B cell (primary cell): ENCODE measurements around the gene EIF1AD. TPM values are rescaled to one million over a fixed set of nuclear protein-coding genes. Genes with fewer than 3 reads are reported as not detected.

Experiments
- ATAC-seq: fragments of 200-7000 bp; cut with Tn5 transposase; one replicate; pipeline ENCODE4 v1.10.0; 2021; ENCODE audit warnings: low read depth, mild to moderate bottlenecking, moderate number of reproducible peaks, moderate library complexity
- CTCF ChIA-PET: fragments of 350-600 bp; sonication (Branson Sonifier 250); formaldehyde crosslinking; loops from one replicate; lab custom pipeline; 2021; ENCODE audit warnings: antibody characterized with exemption, inconsistent platforms; lab: Charles Lee
- POLR2A ChIA-PET: fragments of 350-600 bp; sonication (Branson Sonifier 250); formaldehyde crosslinking; loops from one replicate; lab custom pipeline; 2021; ENCODE audit warnings: antibody characterized with exemption; lab: Charles Lee
- DNase-seq: peaks from one replicate; pipeline ENCODE4 v3.0.0; 2013
- H2AFZ ChIP-seq: 2 replicates; pipeline ENCODE4 v1.6.1; 2012; ENCODE audit warnings: mild to moderate bottlenecking, low read depth, low read length; ENCODE audit not compliant: insufficient read depth, poor library complexity, severe bottlenecking
- H3K27ac ChIP-seq, 2 donors: 1 replicate in 1 of 2; 2 replicates in 1 of 2; pipeline ENCODE4 v1.5.1; 2012 to 2013; ENCODE audit warnings: low read length in 2 of 2, mild to moderate bottlenecking in 2 of 2, moderate library complexity in 1 of 2
- H3K27me3 ChIP-seq, 4 experiments: fragments of 200-600 bp in 1 of 4; sonication (generic) in 1 of 4; replicated peaks in 1 of 4; 1 replicate in 2 of 4; 2 replicates in 2 of 4; pipeline versions ENCODE4 v1.6.1 to v1.7.0; 2013 to 2016; ENCODE audit warnings: low read length in 3 of 4, mild to moderate bottlenecking in 2 of 4, mixed read lengths in 1 of 4, moderate library complexity in 1 of 4; ENCODE audit not compliant: insufficient read depth in 4 of 4, control insufficient read depth in 3 of 4; ENCODE audit errors: control extremely low read depth in 1 of 4
- H3K36me3 ChIP-seq, 2 experiments: replicated peaks in 1 of 2; 1 replicate in 1 of 2; 2 replicates in 1 of 2; pipeline versions ENCODE4 v1.6.1 to v1.7.1; 2013; ENCODE audit warnings: low read length in 1 of 2; ENCODE audit not compliant: insufficient read depth in 2 of 2, control insufficient read depth in 1 of 2; ENCODE audit errors: control extremely low read depth in 1 of 2, extremely low read depth in 1 of 2
- H3K4me1 ChIP-seq, 2 donors: fragments of 200-600 bp in 1 of 2; sonication (generic) in 1 of 2; 1 replicate in 1 of 2; 2 replicates in 1 of 2; pipeline versions ENCODE4 v1.5.1 to v1.6.1; 2013 to 2017; ENCODE audit warnings: low read length in 2 of 2; ENCODE audit not compliant: control insufficient read depth in 2 of 2, insufficient read depth in 2 of 2
- H3K4me2 ChIP-seq: replicated peaks from 2 replicates; pipeline ENCODE3; 2012; ENCODE audit warnings: mild to moderate bottlenecking, low read depth, low read length; ENCODE audit not compliant: poor library complexity, severe bottlenecking
- H3K4me3 ChIP-seq, 5 experiments: fragments of 200-600 bp in 1 of 5; sonication (generic) in 1 of 5; 1 replicate in 3 of 5; 2 replicates in 2 of 5; pipeline versions ENCODE4 v1.5.1 to v1.7.0; 2011 to 2016; ENCODE audit warnings: low read length in 4 of 5, mild to moderate bottlenecking in 4 of 5, low read depth in 2 of 5, control low read depth in 1 of 5, moderate library complexity in 1 of 5; ENCODE audit not compliant: insufficient read depth in 1 of 5; ENCODE audit errors: control extremely low read depth in 1 of 5, extremely low read depth in 1 of 5
- H3K79me2 ChIP-seq: fragments of 200-600 bp; sonication (generic); one replicate; pipeline ENCODE4 v1.6.0; 2016; ENCODE audit warnings: low read length; ENCODE audit not compliant: control insufficient read depth, insufficient read depth
- H3K9ac ChIP-seq: fragments of 200-600 bp; sonication (generic); 2 replicates; pipeline ENCODE4 v1.6.1; 2017; ENCODE audit warnings: mild to moderate bottlenecking, low read length, moderate library complexity
- H3K9me3 ChIP-seq, 3 donors: one replicate each; pipeline versions ENCODE4 v1.6.1 to v1.7.1; 2013; ENCODE audit warnings: low read length in 2 of 3; ENCODE audit not compliant: control insufficient read depth in 2 of 3, insufficient read depth in 1 of 3; ENCODE audit errors: control extremely low read depth in 1 of 3
- H4K20me1 ChIP-seq: 2 replicates; pipeline ENCODE4 v1.6.0; 2012; ENCODE audit warnings: mild to moderate bottlenecking, low read length; ENCODE audit not compliant: insufficient read depth, control insufficient read depth, poor library complexity, severe bottlenecking
- H3K27ac Mint-ChIP-seq: one replicate; pipeline ENCODE4 v1.8.0; 2021; ENCODE audit warnings: mixed read lengths
- H3K27me3 Mint-ChIP-seq: one replicate; pipeline ENCODE4 v1.8.0; 2021; ENCODE audit warnings: mixed read lengths
- H3K4me1 Mint-ChIP-seq: one replicate; pipeline ENCODE4 v1.8.0; 2021; ENCODE audit warnings: mixed read lengths
- H3K4me3 Mint-ChIP-seq: one replicate; pipeline ENCODE4 v1.8.0; 2021; ENCODE audit warnings: mixed read lengths
- H3K9me3 Mint-ChIP-seq: one replicate; pipeline ENCODE4 v1.8.0; 2022; ENCODE audit warnings: mixed read lengths; ENCODE audit not compliant: insufficient read depth
- CTCF ChIP-seq: fragments of 200-600 bp; IDR thresholded peaks from one replicate; pipeline ENCODE4 v1.8.0; 2022; ENCODE audit warnings: antibody characterized with exemption, mild to moderate bottlenecking
- EZH2 ChIP-seq: IDR thresholded peaks from 2 replicates; pipeline ENCODE4 v1.6.1; 2012; ENCODE audit warnings: borderline replicate concordance, low read depth, mild to moderate bottlenecking, moderate library complexity, low read length; ENCODE audit not compliant: insufficient read depth, poor library complexity, severe bottlenecking
- WGBS: methylation state at CpG from one replicate; pipeline ENCODE4 v1.1.5; 2013; ENCODE audit warnings: missing lambda C conversion rate; ENCODE audit not compliant: insufficient coverage; 5-methylcytosine and 5-hydroxymethylcytosine counted together
- intact Hi-C: fragments of 100-400 bp; cut with micrococcal nuclease; formaldehyde crosslinking; loops from one replicate; pipeline ENCODE4 v1.10.0; 2022
- polyA plus RNA-seq: library from polyadenylated mRNA; depleted of rRNA; stranded (reverse); fragments of >200 nt; gene quantifications from 2 replicates; pipeline ENCODE4 v1.2.3, GENCODE V29; 2012
- total RNA-seq, 2 donors: library from RNA; stranded (reverse); fragments of 120-200 nt in 1 of 2; gene quantifications; 1 replicate in 1 of 2; 2 replicates in 1 of 2; pipeline versions ENCODE4 v1.2.3 to v1.2.4, GENCODE V29; 2013 to 2022

The EIF1AD gene
- total and polyA plus RNA-seq, 2 donors (not counting 1 experiment from before 2014, with no cell fraction given) = 56.9 to 65.2 TPM

GRCh38 chr11:65947133-65947532 lies 54.8 kb downstream of the EIF1AD start:
- WGBS = 88% methylated on average over 13 of the region's 13 CpGs
- no peak for TF ChIP-seq EZH2
- TF ChIP-seq CTCF = no peak
- H3K79me2 ChIP-seq = no peaks in the 10 kb centered on the region
- no peak overlapping the region for H3K4me2 ChIP-seq
- no peak overlapping the region for H3K4me3 ChIP-seq
- no peak overlapping the region for H3K27ac Mint-ChIP-seq
- POLR2A ChIA-PET = no interaction called here
- no peaks in the 10 kb centered on the region for H4K20me1 ChIP-seq
- H3K9me3 ChIP-seq = no peaks in the 10 kb centered on the region
- H3K27ac ChIP-seq = no peak overlapping the region
- H3K4me1 ChIP-seq = no peaks in the 10 kb centered on the region
- peaks cover 7% of the 10 kb centered on the region for H3K27me3 Mint-ChIP-seq
- H3K4me1 Mint-ChIP-seq = no peaks in the 10 kb centered on the region
- H3K4me3 Mint-ChIP-seq = no peak overlapping the region
- no peak overlapping the region for H3K9ac ChIP-seq
- intact Hi-C loops = no loop called here
- no peak overlapping the region for H2AFZ ChIP-seq
- H3K27me3 ChIP-seq = peaks cover 0 to 3% (median 0%) of the 10 kb centered on the region in 4 experiments
- no peak for ATAC-seq
- CTCF ChIA-PET = no interaction called here
- H3K9me3 Mint-ChIP-seq = no peaks in the 10 kb centered on the region
- DNase-seq = no peak
- no peaks in the 10 kb centered on the region for H3K36me3 ChIP-seq

GRCh38 chr11:65946655-65947054 lies 55.3 kb downstream of the EIF1AD start:
- ChIA-PET CTCF (no interaction called here), POLR2A (no interaction called here)
- Mint-ChIP-seq H3K9me3 (no peaks in the 10 kb centered on the region), H3K4me3 (no peak overlapping the region), H3K27ac (no peak overlapping the region), H3K27me3 (peaks cover 7% of the 10 kb centered on the region), H3K4me1 (peaks cover under 1% of the 10 kb centered on the region)
- Histone ChIP-seq H3K27ac (no peak overlapping the region), H3K79me2 (no peaks in the 10 kb centered on the region), H3K36me3 (no peaks in the 10 kb centered on the region), H3K9me3 (no peaks in the 10 kb centered on the region), H3K4me1 (peaks cover under 1 to 4% of the 10 kb centered on the region in 2 donors), H4K20me1 (no peaks in the 10 kb centered on the region), H2AFZ (no peak overlapping the region), H3K27me3 (peaks cover 0 to 3% (median 0%) of the 10 kb centered on the region in 4 experiments), H3K4me3 (no peak overlapping the region), H3K9ac (no peak overlapping the region), H3K4me2 (no peak overlapping the region)
- 90% methylated on average over 4 of the region's 4 CpGs for WGBS
- DNase-seq = no peak
- no peak for TF ChIP-seq EZH2
- no peak for TF ChIP-seq CTCF
- intact Hi-C loops = no loop called here
- no peak for ATAC-seq

Other genes with a start within 250 kb of the EIF1AD start
- 25.2 and 26.3 TPM in 2 replicates for gene AP5B1, start 221.2 kb downstream of the EIF1AD start, total RNA-seq
- gene AP5B1, start 221.2 kb downstream of the EIF1AD start, polyA plus RNA-seq = 9.4 and 9.6 TPM in 2 replicates
- gene OVOL1, start 215.1 kb downstream of the EIF1AD start, total RNA-seq = 0.15 and 0.17 TPM in 2 replicates
- gene OVOL1, start 215.1 kb downstream of the EIF1AD start, polyA plus RNA-seq = 0.09 and 0.66 TPM in 2 replicates
- 0.34 and 0.57 TPM in 2 replicates for gene SNX32, start 168.2 kb downstream of the EIF1AD start, total RNA-seq
- 0.89 and 8.8 TPM in 2 replicates for gene SNX32, start 168.2 kb downstream of the EIF1AD start, polyA plus RNA-seq
- 439 and 455 TPM in 2 replicates for gene CFL1, start 144.0 kb downstream of the EIF1AD start, total RNA-seq
- gene CFL1, start 144.0 kb downstream of the EIF1AD start, polyA plus RNA-seq = 530 and 990 TPM in 2 replicates
- 71.1 and 74.5 TPM in 2 replicates for gene MUS81, start 141.7 kb downstream of the EIF1AD start, total RNA-seq
- gene MUS81, start 141.7 kb downstream of the EIF1AD start, polyA plus RNA-seq = 134 and 135 TPM in 2 replicates
- gene EFEMP2, start 129.4 kb downstream of the EIF1AD start, total RNA-seq = 9.5 and 11.7 TPM in 2 replicates
- 13.3 and 14.7 TPM in 2 replicates for gene EFEMP2, start 129.4 kb downstream of the EIF1AD start, polyA plus RNA-seq
- 0.84 and 1.3 TPM in 2 replicates for gene CTSW, start 122.3 kb downstream of the EIF1AD start, total RNA-seq
- gene CTSW, start 122.3 kb downstream of the EIF1AD start, polyA plus RNA-seq = 4.6 and 5.4 TPM in 2 replicates
- gene FIBP, start 113.7 kb downstream of the EIF1AD start, total RNA-seq = 59.8 and 63.4 TPM in 2 replicates
- 94.9 and 128 TPM in 2 replicates for gene FIBP, start 113.7 kb downstream of the EIF1AD start, polyA plus RNA-seq
- 16.8 and 18.2 TPM in 2 replicates for gene CCDC85B, start 111.5 kb downstream of the EIF1AD start, total RNA-seq
- gene CCDC85B, start 111.5 kb downstream of the EIF1AD start, polyA plus RNA-seq = 21.8 and 39.5 TPM in 2 replicates
- gene FOSL1, start 101.8 kb downstream of the EIF1AD start, total RNA-seq = not detected in 2 replicates
- 2.3 and 4.8 TPM in 2 replicates for gene FOSL1, start 101.8 kb downstream of the EIF1AD start, polyA plus RNA-seq
- 50.6 and 57.6 TPM in 2 replicates for gene C11orf68, start 83.1 kb downstream of the EIF1AD start, total RNA-seq
- gene C11orf68, start 83.1 kb downstream of the EIF1AD start, polyA plus RNA-seq = 16.6 and 34.9 TPM in 2 replicates
- 62.9 and 71.7 TPM in 2 replicates for gene DRAP1, start 82.7 kb downstream of the EIF1AD start, total RNA-seq
- 83.9 and 90.2 TPM in 2 replicates for gene DRAP1, start 82.7 kb downstream of the EIF1AD start, polyA plus RNA-seq
- gene TSGA10IP, start 56.7 kb downstream of the EIF1AD start, total RNA-seq = not detected in 2 replicates
- gene TSGA10IP, start 56.7 kb downstream of the EIF1AD start, polyA plus RNA-seq = not detected in 2 replicates
- 97.4 and 102 TPM in 2 replicates for gene SART1, start 40.4 kb downstream of the EIF1AD start, total RNA-seq
- gene SART1, start 40.4 kb downstream of the EIF1AD start, polyA plus RNA-seq = 57.1 and 74.5 TPM in 2 replicates
- 99.3 and 99.5 TPM in 2 replicates for gene BANF1, start 346 bp upstream of the EIF1AD start, total RNA-seq
- 74.3 and 75.7 TPM in 2 replicates for gene BANF1, start 346 bp upstream of the EIF1AD start, polyA plus RNA-seq
- gene CST6, start 9.9 kb upstream of the EIF1AD start, total RNA-seq = not detected in 2 replicates
- gene CST6, start 9.9 kb upstream of the EIF1AD start, polyA plus RNA-seq = not detected in 2 replicates
- not detected in 2 replicates for gene CATSPER1, start 24.3 kb upstream of the EIF1AD start, total RNA-seq
- not detected in 2 replicates for gene CATSPER1, start 24.3 kb upstream of the EIF1AD start, polyA plus RNA-seq
- gene GAL3ST3, start 47.0 kb upstream of the EIF1AD start, total RNA-seq = not detected in 2 replicates
- gene GAL3ST3, start 47.0 kb upstream of the EIF1AD start, polyA plus RNA-seq = not detected in 2 replicates
- gene SF3B2, start 50.2 kb upstream of the EIF1AD start, total RNA-seq = 205 and 214 TPM in 2 replicates
- gene SF3B2, start 50.2 kb upstream of the EIF1AD start, polyA plus RNA-seq = 123 and 139 TPM in 2 replicates
- gene PACS1, start 68.1 kb upstream of the EIF1AD start, total RNA-seq = 303 and 325 TPM in 2 replicates
- 121 and 131 TPM in 2 replicates for gene PACS1, start 68.1 kb upstream of the EIF1AD start, polyA plus RNA-seq